DMS79 treated with DMSO at 0.1 percent for 48 hours (cell line): ENCODE data around the gene TNFRSF13B.

Experiments
- DNase-seq: peaks from one replicate; lab custom pipeline; 2025; lab: John Stamatoyannopoulos, UW

The TNFRSF13B gene

DNA sequence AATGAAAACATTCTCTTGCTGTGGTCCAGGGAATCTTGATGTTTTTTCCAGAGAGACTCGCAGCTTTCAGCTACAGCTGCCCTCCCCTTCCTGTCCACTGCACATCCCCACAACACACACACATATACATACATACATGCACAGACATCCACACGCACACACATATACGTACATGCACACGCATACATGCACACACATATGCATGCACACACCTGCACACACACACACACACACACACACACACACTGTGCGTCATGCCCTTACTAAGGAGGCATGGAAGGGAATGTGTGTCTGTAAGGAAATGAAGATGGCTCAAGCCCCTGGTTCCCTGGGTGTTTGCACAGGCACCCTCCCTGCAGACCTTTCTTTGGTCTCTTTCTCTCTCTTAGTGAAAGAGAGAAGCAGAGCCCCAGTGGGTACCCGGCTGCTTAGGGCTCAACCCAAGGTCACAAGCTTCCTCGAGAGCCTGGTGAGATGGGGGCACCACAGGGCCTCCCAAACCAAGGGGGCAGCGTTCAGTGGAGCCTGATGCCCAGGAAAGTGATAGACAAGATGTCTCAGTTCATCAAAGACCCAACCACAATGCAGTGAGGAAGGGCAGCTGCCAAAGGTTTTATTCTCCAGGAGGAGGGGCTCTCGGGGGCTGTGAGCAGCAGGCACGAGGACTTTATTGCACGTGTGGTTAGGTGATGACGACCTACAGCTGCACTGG lies 33.3 kb downstream of the TNFRSF13B start:
- no peak for DNase-seq

DNA sequence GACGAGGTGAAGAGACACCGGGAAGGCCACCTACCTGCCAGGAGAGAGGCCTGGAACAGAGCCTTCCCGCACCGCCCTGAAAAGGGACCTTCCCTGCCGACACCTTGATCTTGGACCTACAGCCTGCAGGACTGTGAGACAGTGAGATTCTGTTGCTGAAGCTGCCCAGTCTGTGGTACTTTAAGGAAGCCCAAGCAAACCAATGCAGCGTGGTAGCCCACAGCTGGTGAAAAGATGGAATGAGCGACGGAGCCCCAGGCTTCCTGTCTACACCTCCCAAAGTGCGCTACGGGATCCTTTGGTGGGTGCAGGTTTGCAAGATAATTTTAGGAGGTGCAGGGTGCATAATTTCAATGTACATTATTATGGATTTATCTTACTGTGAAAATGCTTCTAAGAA lies 33.9 kb downstream of the TNFRSF13B start:
- no peak for DNase-seq

DNA sequence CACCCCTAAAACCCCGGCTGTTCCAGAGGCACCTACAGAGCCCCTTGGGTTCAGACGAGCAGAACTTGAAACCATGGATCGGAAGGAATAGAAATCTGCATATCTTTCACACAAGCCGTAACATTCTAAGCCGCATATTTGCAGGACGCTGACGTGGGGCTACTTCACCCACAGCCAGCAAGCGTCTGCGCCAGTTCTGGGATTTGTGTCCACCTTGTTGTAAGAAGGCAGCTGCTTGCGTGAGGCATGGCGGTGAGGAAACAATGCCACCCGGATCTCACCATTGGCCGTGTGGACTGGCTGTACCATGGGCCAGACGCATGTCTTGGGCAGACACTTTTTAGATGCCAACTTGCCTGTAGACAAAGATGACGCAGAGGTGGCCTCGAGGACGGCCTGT lies 34.5 kb downstream of the TNFRSF13B start:
- no peak for DNase-seq

DNA sequence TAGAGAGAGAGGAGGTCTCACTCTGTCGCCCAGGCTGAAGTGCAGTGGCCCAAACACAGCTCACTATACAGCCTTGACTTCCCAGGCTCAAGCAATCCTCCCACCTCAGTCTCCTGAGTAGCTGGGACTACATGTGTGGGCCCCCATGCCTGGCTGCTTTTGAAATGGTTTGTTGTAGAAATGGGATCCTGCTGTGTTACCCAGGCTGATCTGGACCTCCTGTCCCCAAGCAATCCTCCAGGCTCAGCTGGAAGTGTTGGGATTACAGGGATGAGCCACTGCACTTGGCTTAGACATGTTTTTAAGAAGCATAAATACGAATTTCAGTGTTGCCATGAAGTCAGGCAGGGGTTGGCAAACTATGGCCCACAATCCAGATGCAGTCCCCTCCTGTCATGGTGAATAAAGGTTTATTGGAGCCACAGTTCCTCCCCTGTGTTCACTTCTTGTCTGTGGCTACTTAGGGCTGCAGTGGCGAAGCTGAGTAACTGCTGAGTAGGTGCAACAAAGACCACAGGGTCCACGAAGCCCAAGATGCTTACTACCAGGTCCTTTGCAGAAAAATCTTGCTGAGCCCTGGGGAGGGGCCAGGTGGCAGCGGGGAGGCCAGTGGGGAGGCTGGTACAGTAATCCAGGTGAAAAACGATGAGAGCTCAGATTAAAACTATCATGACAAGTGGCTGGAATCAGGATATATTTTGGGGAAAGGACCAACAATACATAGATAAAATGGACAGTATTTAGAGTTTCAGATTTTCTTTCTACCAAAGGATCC lies 35.2 kb downstream of the TNFRSF13B start:
- DNase-seq, result no peak

DNA sequence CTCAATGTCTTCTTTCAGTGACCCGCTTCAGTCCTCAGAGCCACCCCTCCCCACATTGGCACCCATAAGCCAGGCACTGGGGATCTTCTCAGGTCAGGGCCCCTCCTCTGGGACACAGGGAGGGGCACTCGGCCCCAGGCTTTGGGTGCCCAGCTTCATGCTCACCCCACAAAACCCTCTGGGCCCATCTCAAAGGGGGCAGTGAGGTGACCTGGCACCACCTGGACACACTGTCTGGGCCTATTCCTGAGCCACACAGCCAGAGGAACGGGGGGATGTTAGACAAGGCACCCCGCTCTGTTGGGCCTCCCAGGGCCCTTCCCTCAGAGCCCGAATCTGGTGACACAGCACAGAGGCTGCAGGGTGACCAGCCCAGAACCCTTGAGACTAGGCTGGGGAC lies 36.1 kb downstream of the TNFRSF13B start:
- DNase-seq, result no peak

DNA sequence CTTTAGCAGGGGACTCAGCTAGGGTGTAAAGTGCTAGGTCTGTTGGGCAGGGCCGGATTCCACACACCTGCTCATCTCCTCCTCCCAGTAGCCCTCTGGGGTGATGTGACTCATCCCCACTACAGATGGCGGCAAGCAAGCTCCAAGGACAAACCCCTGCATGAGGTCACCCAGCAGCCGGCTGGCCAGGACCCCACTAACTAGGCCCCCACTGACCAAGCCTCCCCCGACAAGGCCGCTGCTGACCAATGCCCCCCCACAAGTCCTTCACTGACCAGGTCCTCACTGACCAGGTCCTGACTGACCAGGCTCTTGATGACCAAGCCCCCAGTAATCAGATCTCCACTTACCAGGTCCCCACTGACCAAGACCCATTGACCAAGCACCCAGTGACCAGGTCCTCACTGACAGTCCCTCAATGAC lies 36.7 kb downstream of the TNFRSF13B start:
- no peak for DNase-seq

DNA sequence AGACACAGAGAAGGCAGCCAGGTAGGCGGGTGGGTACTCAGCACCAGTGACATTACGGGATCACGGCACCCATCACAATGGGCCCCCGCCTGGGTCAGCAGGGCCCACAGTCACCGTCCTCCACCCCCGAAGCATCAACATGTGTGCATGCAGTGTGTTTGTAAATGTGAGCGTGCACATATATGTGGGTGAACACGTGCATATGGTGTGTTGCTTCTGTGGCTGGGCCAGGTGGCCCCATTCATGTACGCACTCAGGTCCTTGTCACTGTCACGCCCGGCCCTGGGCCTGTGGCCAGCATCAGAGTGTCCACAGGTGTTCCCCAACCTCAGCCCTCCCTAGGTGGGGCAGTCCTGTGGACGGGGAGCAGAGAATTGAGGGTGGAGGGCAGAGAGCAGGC lies 37.1 kb downstream of the TNFRSF13B start:
- DNase-seq, result no peak

DNA sequence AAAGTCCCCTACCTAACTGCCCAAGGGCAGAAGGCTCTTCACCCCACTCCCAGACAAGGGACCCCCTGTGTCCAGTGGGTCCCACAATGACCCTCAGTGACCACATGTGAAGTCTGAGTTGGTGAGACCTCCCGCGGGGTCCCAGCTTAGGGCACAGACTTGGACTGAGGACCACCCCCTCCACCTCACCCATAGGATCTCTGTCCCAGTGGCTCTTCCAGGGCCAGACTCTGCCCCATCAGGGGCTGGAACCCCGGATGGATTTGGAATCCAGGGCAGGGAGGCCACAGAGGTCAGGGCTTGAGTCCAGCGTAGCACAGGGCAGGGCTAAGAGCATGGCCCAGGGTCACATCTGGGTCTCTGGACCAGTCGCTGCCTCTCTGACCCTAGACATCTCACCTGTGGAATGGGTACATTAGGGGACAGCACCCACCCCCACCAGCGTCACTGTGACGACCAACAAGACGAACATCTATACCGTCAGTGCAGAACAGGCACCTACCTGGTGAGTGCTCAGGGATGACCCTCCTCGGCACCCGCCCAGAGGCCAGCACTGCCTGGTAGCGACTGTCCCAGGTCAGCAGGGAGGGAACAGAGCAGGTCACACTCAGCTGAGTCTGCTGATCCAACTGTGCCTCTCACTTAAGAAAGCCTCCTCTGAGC lies 37.7 kb downstream of the TNFRSF13B start:
- no peak for DNase-seq

DNA sequence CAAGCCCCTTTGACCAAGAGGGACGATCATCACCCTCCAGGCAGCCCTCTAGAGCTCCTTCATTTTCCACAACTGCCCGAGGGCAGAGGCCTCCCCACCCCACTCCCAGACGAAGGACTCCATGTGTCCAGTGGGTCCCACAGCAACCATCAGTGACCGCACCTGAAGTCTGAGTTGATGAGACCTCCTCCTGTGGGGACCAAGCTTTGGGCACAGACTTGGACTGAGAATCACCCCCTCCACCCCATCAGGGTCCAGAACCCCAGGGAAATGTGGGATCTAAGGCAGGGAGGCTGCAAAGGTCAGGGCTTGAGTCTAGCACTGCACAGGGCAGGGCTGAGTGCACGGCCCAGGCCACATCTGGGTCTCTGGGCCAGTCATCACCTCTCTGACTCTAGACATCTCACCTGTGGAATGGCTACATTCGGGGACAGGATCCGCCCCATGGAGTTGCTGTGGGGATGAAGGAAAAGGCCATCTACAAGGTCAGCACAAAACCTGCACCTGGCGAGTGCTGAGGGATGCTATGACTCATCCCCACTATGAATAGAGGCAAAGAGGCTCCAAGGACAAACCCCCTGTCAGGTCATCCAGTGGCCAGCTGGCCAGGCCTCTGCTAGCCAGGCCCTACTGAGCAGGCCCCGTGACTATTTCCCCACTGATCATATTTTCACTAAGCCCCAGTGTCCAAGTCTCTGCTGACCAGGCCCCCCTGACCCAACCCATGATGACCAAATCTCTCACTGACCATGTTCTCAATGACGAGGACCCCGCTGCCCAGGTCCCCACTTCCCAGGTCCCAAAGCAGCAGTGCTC lies 38.4 kb downstream of the TNFRSF13B start:
- DNase-seq, result no peak

DNA sequence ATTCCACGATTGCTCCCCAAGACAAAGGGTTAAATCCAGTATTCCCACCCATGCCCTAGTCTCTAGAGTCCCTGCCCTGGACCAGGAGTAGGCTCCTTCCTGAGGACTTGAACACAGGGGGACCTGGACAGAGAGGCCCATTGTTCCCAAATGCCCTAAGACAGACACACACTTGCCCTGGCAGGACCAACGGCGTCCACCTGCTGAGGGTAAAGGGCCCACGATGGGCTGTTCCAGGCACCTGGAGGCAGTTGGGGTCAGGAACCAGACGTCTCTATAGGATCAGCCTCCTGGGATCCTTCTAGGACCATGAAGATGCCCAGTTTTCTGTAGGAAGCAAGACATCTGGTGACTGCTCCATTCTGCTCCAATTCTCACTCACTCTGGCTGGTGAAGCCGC lies 39.3 kb downstream of the TNFRSF13B start:
- DNase-seq, result no peak

DNA sequence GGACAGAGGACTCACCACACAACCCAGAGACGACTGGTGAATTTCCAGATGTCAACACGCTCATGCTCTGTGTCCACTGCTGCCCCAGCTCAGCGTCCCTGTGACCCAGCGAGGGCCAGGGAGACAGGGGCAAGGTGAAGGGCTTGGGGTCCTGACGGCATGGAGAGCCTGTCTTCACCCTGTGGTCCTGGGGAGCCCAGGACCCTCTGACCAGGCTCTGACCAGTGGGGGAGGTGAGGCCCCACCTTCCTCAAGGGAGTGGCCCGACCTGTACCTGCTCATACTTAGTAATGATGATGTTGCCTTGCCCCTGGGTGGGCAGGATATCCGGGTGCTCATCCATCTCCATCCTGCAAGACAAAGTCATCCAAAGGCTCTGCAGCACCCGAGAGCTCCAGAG lies 39.8 kb downstream of the TNFRSF13B start:
- DNase-seq, result no peak

DNA sequence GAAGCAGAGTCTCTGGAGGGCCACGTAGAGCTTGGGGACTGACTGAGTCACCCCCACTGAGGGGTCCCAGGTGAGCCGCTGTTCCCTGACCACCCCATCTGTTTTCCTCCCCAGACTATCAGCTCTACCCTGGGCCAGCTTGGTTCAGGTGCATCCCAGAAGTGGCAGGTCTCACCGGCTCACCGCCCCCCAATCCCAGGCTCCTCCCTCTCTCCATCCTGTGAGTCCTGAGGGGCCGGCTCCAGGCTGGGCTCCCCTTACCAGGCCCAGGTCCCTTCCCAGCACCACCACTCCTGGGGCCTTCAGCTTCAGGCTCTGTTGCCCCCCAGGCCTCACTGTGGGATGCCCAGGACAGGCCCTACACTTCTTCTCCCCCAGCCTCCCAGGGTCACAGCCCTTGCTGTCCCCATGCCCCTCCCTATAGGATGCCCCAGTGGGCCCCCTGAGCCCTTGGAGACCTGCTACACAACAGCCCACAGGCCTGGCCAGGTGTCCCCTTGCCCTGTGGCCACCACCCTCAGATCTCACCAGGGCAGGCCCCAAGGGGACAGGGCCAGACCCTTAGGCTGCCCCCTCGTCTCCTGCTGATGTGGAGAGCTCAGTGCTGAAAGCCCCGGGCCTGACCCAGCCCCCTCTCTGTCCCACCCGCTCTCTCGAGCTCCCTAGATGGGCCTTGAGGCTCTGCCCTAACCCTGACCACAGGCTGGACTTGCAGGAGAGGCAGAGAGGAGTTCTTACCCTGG lies 40.4 kb downstream of the TNFRSF13B start:
- DNase-seq, result no peak

DNA sequence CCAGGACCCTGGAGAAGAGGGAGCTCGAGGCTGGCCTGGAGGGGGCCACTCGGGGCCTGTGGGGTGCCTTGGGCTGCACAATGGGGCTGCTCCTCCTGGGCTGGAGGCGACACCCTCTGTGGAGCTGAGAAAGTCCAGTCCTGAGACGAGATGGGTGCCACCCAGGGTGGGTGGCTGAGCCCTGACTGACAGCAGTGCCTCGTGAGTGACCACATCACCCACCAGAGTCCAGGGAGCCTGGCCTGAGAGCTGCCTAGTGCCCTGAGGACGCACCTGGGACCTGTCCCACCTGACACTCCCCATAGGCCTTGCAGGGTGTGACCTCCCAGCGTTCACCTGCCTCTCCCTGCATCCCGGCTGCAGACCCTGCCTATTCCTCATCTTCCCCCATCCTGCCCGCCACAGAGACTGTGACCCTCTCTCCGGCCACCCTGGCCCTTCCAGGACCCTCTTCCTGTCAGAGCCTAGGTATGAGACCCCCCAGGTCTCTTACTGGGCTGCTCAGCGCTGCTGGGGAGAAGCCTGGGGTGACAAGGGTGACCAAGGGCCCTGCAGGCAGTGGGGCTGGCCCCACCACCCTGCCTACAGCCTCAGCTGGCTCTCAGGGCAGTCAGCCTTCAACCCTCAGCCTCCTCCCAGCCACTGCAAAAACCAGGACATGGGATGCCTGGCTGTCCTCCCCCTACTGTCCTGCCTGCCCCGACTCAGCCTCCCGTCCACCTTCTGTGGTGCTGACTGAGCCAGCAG lies 41.2 kb downstream of the TNFRSF13B start:
- DNase-seq, result no peak

DNA sequence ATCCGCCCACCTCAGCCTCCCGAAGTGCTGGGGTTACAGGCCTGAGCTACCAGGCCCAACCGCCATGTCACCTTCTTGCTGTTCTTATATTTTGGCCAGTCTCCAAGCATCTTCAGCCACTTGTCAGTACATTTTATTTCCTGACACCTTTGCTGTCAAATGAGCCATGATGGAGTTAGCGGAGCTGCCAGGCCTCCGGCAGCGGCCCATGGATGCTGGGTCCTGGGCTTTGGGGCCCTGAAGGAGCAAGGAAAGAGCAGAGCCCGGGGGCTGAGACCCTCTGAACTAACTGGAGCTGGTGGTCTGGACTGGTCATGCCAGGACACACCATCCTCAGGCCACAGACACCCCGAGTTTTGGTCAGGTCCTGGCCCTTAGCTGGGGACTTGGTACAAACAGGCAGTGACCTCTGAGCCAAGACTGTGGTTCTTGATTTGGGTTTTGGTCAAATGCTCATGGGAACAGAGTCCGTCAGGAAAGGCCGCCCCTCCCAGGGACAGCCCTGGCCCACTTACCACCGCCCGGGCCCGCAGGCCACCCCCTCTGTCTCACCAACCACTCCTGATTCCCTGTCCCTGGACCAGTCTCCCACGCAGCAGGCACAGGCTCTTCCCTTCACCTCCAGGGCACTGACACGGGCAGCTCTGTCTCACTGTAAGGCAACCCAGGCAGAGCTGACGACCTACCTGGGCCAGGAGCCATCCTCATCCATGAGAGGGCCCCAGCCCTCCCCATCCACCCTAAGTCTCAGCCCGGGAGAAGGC lies 42.0 kb downstream of the TNFRSF13B start:
- DNase-seq, result no peak

DNA sequence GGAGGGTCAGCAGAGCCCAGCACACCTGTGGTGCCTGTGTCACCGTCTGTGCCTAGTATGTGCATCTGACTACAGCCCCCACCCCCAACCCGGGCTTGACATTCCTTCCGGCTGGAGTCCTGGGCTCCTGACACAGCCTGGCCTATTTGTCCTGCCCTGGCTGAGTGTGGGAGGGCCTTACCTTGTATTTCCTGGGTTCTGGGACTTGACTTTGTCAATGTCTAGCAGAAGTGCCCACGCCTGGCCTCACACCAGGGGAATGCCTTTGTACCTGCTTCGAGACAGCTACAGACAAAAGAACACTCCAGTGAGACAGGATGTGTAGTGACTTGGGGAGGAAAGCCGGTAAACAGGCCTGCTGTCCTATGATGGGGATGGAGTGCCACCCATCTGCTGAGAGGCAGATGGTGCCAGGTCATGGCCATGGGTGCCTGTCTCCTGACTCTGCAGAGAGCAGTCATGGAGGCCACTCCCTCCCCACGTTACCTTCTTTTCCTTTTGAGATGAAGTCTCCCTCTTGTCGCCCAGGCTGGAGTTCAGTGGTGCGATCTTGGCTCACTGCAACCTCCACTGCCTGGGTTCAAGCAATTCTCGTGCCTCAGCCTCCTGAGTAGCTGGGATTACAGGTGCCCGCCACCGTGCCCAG lies 42.8 kb downstream of the TNFRSF13B start:
- no peak for DNase-seq

DNA sequence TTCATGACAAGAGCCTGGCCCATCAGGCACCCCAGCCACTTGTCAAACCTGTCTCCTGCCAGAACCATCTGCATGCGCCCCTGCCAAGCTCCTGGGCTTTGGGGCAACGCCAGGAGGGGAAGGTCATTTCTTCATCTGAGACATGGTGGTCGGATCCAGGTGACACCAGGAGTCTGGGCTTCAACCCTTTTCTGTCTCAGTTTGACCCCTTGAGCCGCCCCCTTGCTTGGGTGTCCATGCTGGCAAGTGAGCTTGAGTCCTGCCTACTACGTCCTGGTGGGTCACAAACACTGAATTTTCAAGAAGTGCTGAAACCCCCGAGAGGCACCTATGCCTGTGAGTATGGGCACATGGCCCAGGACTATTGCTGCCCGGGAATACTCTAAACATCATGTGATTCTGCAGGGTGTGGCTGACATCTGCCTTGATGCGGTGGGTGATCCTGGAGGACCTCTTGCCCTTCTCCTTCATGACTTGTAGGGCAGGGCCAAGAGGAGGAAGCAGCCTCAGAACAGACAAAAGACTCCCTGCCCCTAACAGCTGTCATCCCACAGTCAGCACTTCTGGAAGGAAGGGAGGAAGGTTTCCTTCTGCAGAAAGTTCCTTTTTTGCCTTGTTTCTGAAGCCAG lies 43.4 kb downstream of the TNFRSF13B start:
- DNase-seq, result no peak

DNA sequence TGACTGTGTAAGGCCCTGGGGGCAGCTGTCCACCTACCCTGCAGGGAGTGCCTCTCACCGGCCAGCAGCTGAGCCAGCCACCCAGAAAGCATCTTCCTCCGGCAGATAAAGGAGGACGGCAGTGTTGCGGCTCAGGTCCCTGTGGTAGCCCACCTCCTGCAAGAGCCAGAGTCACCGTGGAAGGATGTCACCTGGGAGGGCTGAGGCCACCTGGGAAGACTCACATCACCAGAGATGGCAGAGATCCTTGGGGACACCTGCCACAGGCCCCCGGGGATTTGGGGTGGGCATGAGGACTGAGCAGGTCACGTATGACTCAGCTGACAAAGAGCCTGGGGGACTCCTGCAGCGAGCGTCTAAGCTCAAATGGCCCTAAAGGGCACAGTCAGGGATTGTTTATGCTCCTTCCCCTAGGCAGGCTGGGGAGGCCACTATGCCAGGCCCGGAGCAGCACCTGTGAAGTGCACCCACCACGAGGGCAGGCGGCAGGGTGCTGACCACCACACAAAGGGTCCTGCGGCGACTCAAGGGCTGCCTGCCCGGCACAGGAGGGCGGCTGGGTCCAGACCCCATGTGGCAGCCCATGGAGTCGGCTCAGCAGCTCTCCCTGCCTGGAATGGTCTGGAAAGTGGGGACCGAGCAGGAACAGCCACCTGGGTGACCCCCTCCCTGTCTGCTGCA lies 44.1 kb downstream of the TNFRSF13B start:
- no peak for DNase-seq
